Liver (tissue), 3 donors: ENCODE data around the gene ERVK3-1.

Experiments
- JUND ChIP-seq, 2 donors: IDR thresholded peaks; 2 replicates each; pipeline ENCODE4 v1.6.1; 2016; ENCODE audit warnings: antibody characterized with exemption in 2 of 2
- RAD21 ChIP-seq, 2 donors: IDR thresholded peaks; 2 replicates each; pipeline ENCODE4 v1.6.1; 2016; ENCODE audit warnings: antibody characterized with exemption in 2 of 2, mild to moderate bottlenecking in 2 of 2
- RXRA ChIP-seq, 2 donors: IDR thresholded peaks; 2 replicates each; pipeline ENCODE4 v1.6.1; 2017 to 2018; ENCODE audit warnings: antibody characterized with exemption in 2 of 2, mild to moderate bottlenecking in 1 of 2
- SP1 ChIP-seq: IDR thresholded peaks from 2 replicates; pipeline ENCODE4 v1.6.1; 2018; ENCODE audit warnings: antibody characterized with exemption, mild to moderate bottlenecking
- TAF1 ChIP-seq: conservative IDR thresholded peaks from 2 replicates; pipeline ENCODE4 v1.6.1; 2016; ENCODE audit warnings: antibody characterized with exemption, mild to moderate bottlenecking
- YY1 ChIP-seq: IDR thresholded peaks from 2 replicates; pipeline ENCODE4 v1.6.1; 2016; ENCODE audit warnings: antibody characterized with exemption, mild to moderate bottlenecking
- TF ChIP-seq, protein P1 (sequence below): IDR thresholded peaks from 2 replicates; pipeline ENCODE4 v1.6.1; 2016; ENCODE audit warnings: antibody characterized with exemption
- TF ChIP-seq, protein P2 (sequence below): IDR thresholded peaks from 2 replicates; pipeline ENCODE4 v1.6.1; 2016; ENCODE audit warnings: antibody characterized with exemption, mild to moderate bottlenecking
- TF ChIP-seq, protein P3 (sequence below): fragments of 150-350 bp; IDR thresholded peaks from 2 replicates; pipeline ENCODE4 v1.5.1; 2017; ENCODE audit warnings: improper control_type of control experiment, low read depth, low read length; ENCODE audit not compliant: missing input control
- TF ChIP-seq, protein P4 (sequence below): IDR thresholded peaks from 2 replicates; pipeline ENCODE4 v1.6.1; 2016; ENCODE audit warnings: antibody characterized with exemption
- TF ChIP-seq, protein P5 (sequence below): IDR thresholded peaks from 2 replicates; pipeline ENCODE4 v1.6.1; 2016; ENCODE audit warnings: antibody characterized with exemption
- donor health status: healthy.
- donor health status: healthy.

DNA sequence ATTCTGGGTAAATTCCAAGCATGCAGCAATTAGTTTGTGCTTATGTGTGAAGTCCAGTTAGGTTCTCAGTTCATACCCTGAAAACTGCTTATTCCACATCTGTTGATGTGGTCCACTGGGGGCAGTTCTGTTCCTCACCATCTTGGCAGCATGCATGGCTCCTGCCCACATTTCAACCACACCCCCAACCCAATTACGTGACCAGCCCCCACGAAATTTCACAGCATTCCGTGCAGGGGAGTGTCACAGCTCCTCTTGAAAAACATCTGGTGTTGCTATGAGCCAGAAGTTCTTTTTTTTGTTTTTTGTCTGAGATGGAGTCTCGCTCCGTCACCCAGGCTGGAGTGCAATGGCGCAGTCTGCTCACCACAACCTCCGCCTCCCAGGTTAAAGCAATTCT, 9.1 kb upstream of the ERVK3-1 start:
- TF ChIP-seq, protein P1, sequence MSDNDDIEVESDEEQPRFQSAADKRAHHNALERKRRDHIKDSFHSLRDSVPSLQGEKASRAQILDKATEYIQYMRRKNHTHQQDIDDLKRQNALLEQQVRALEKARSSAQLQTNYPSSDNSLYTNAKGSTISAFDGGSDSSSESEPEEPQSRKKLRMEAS, result no peak
- TF ChIP-seq, protein P2, sequence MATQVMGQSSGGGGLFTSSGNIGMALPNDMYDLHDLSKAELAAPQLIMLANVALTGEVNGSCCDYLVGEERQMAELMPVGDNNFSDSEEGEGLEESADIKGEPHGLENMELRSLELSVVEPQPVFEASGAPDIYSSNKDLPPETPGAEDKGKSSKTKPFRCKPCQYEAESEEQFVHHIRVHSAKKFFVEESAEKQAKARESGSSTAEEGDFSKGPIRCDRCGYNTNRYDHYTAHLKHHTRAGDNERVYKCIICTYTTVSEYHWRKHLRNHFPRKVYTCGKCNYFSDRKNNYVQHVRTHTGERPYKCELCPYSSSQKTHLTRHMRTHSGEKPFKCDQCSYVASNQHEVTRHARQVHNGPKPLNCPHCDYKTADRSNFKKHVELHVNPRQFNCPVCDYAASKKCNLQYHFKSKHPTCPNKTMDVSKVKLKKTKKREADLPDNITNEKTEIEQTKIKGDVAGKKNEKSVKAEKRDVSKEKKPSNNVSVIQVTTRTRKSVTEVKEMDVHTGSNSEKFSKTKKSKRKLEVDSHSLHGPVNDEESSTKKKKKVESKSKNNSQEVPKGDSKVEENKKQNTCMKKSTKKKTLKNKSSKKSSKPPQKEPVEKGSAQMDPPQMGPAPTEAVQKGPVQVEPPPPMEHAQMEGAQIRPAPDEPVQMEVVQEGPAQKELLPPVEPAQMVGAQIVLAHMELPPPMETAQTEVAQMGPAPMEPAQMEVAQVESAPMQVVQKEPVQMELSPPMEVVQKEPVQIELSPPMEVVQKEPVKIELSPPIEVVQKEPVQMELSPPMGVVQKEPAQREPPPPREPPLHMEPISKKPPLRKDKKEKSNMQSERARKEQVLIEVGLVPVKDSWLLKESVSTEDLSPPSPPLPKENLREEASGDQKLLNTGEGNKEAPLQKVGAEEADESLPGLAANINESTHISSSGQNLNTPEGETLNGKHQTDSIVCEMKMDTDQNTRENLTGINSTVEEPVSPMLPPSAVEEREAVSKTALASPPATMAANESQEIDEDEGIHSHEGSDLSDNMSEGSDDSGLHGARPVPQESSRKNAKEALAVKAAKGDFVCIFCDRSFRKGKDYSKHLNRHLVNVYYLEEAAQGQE, result no peak
- TF ChIP-seq, protein P3, sequence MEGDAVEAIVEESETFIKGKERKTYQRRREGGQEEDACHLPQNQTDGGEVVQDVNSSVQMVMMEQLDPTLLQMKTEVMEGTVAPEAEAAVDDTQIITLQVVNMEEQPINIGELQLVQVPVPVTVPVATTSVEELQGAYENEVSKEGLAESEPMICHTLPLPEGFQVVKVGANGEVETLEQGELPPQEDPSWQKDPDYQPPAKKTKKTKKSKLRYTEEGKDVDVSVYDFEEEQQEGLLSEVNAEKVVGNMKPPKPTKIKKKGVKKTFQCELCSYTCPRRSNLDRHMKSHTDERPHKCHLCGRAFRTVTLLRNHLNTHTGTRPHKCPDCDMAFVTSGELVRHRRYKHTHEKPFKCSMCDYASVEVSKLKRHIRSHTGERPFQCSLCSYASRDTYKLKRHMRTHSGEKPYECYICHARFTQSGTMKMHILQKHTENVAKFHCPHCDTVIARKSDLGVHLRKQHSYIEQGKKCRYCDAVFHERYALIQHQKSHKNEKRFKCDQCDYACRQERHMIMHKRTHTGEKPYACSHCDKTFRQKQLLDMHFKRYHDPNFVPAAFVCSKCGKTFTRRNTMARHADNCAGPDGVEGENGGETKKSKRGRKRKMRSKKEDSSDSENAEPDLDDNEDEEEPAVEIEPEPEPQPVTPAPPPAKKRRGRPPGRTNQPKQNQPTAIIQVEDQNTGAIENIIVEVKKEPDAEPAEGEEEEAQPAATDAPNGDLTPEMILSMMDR, result no peak
- TF ChIP-seq YY1 (no peak), JUND (IDR thresholded peaks at IDR 0.05) (no peak), TAF1 (no peak), RAD21 (IDR thresholded peaks at IDR 0.05) (no peak), SP1 (no peak), RXRA (IDR thresholded peaks at IDR 0.05) (no peak)
- TF ChIP-seq, protein P4, sequence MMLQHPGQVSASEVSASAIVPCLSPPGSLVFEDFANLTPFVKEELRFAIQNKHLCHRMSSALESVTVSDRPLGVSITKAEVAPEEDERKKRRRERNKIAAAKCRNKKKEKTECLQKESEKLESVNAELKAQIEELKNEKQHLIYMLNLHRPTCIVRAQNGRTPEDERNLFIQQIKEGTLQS, result no peak
- TF ChIP-seq, protein P5, sequence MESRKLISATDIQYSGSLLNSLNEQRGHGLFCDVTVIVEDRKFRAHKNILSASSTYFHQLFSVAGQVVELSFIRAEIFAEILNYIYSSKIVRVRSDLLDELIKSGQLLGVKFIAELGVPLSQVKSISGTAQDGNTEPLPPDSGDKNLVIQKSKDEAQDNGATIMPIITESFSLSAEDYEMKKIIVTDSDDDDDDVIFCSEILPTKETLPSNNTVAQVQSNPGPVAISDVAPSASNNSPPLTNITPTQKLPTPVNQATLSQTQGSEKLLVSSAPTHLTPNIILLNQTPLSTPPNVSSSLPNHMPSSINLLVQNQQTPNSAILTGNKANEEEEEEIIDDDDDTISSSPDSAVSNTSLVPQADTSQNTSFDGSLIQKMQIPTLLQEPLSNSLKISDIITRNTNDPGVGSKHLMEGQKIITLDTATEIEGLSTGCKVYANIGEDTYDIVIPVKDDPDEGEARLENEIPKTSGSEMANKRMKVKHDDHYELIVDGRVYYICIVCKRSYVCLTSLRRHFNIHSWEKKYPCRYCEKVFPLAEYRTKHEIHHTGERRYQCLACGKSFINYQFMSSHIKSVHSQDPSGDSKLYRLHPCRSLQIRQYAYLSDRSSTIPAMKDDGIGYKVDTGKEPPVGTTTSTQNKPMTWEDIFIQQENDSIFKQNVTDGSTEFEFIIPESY, result no peak
